H9 (cell line): ENCODE results near the gene MYOM3. TPM values are rescaled to one million over a fixed set of nuclear protein-coding genes. Genes with fewer than 3 reads are reported as not detected.

Experiments used
- DNase-seq: peaks from one replicate; pipeline ENCODE4 v3.0.0-alpha.2; 2017
- H2AFZ ChIP-seq: one replicate; pipeline ENCODE4 v1.6.1; 2013; ENCODE audit warnings: mild to moderate bottlenecking, low read length, control low read depth, moderate library complexity
- H2AK5ac ChIP-seq: 2 replicates; pipeline ENCODE4 v1.6.1; 2013; ENCODE audit warnings: low read length, control low read depth, mixed read lengths; ENCODE audit not compliant: insufficient read length
- H2BK120ac ChIP-seq: one replicate; pipeline ENCODE4 v1.6.1; 2013; ENCODE audit warnings: low read depth, mild to moderate bottlenecking, low read length, control low read depth, inconsistent platforms; ENCODE audit not compliant: poor library complexity, severe bottlenecking
- H2BK12ac ChIP-seq: 2 replicates; pipeline ENCODE4 v1.6.1; 2013; ENCODE audit warnings: low read length, control low read depth, mixed read lengths, low read depth; ENCODE audit not compliant: insufficient read length
- H2BK15ac ChIP-seq: 2 replicates; pipeline ENCODE4 v1.6.1; 2013; ENCODE audit warnings: low read depth, low read length, control low read depth
- H2BK20ac ChIP-seq: one replicate; pipeline ENCODE4 v1.6.1; 2013; ENCODE audit warnings: low read depth, mild to moderate bottlenecking, low read length, control low read depth, inconsistent platforms; ENCODE audit not compliant: poor library complexity, severe bottlenecking
- H2BK5ac ChIP-seq: 2 replicates; pipeline ENCODE4 v1.6.1; 2013; ENCODE audit warnings: low read length, control low read depth, mixed read lengths; ENCODE audit not compliant: insufficient read length
- H3K14ac ChIP-seq: 2 replicates; pipeline ENCODE4 v1.6.1; 2013; ENCODE audit warnings: low read length, control low read depth; ENCODE audit not compliant: insufficient read depth
- H3K18ac ChIP-seq: 2 replicates; pipeline ENCODE4 v1.6.1; 2013; ENCODE audit warnings: low read depth, mild to moderate bottlenecking, mixed read lengths, low read length, control low read depth; ENCODE audit not compliant: insufficient read length
- H3K23ac ChIP-seq: 2 replicates; pipeline ENCODE4 v1.6.1; 2013; ENCODE audit warnings: low read length, control low read depth, mixed read lengths, low read depth; ENCODE audit not compliant: insufficient read length
- H3K23me2 ChIP-seq: 2 replicates; pipeline ENCODE4 v1.6.1; 2013; ENCODE audit warnings: low read depth, mild to moderate bottlenecking, mixed read lengths, low read length, control low read depth; ENCODE audit not compliant: insufficient read length, poor library complexity, severe bottlenecking
- H3K27ac ChIP-seq: 2 replicates; pipeline ENCODE4 v1.5.1; 2013; ENCODE audit warnings: low read length, control low read depth, mixed read lengths, low read depth; ENCODE audit not compliant: insufficient read length
- H3K27me3 ChIP-seq: 2 replicates; pipeline ENCODE4 v1.6.1; 2013; ENCODE audit warnings: low read length, control low read depth, inconsistent platforms; ENCODE audit not compliant: insufficient read depth
- H3K4ac ChIP-seq: 2 replicates; pipeline ENCODE4 v1.6.1; 2013; ENCODE audit warnings: low read depth, mild to moderate bottlenecking, control low read depth, inconsistent platforms, low read length, moderate library complexity
- H3K4me1 ChIP-seq: 2 replicates; pipeline ENCODE4 v1.6.1; 2013; ENCODE audit warnings: low read length, control low read depth, inconsistent platforms; ENCODE audit not compliant: insufficient read depth
- H3K4me2 ChIP-seq: 2 replicates; pipeline ENCODE4 v1.6.1; 2013; ENCODE audit warnings: low read length, control low read depth, mixed read lengths; ENCODE audit not compliant: insufficient read length, insufficient read depth
- H3K56ac ChIP-seq: 2 replicates; pipeline ENCODE4 v1.6.1; 2013; ENCODE audit warnings: low read depth, mild to moderate bottlenecking, mixed read lengths, low read length, control low read depth; ENCODE audit not compliant: insufficient read length
- H3K79me1 ChIP-seq: 2 replicates; pipeline ENCODE4 v1.6.1; 2013; ENCODE audit warnings: low read depth, mild to moderate bottlenecking, moderate library complexity, low read length, control low read depth, inconsistent platforms; ENCODE audit not compliant: insufficient read depth, poor library complexity, severe bottlenecking
- H3K79me2 ChIP-seq: 2 replicates; pipeline ENCODE4 v1.6.1; 2013; ENCODE audit warnings: low read length, control low read depth, inconsistent platforms; ENCODE audit not compliant: insufficient read depth
- H3K9ac ChIP-seq: 2 replicates; pipeline ENCODE4 v1.6.1; 2013; ENCODE audit warnings: low read length, control low read depth, mixed read lengths; ENCODE audit not compliant: insufficient read length; ENCODE audit errors: extremely low read depth
- H3K9me3 ChIP-seq: one replicate; pipeline ENCODE4 v1.6.1; 2013; ENCODE audit warnings: low read depth, low read length, inconsistent platforms; ENCODE audit not compliant: control insufficient read depth
- H3T11ph ChIP-seq: one replicate; pipeline ENCODE4 v1.6.1; 2013; ENCODE audit warnings: mild to moderate bottlenecking, low read length, control low read depth, inconsistent platforms
- H4K20me1 ChIP-seq: one replicate; pipeline ENCODE4 v1.6.1; 2013; ENCODE audit not compliant: control insufficient read depth, insufficient read length, insufficient read depth
- H4K5ac ChIP-seq: 2 replicates; pipeline ENCODE4 v1.6.1; 2013; ENCODE audit warnings: low read depth, mild to moderate bottlenecking, mixed read lengths, low read length, control low read depth; ENCODE audit not compliant: insufficient read length
- H4K8ac ChIP-seq: replicated peaks from 2 replicates; pipeline ENCODE4 v1.6.1; 2013; ENCODE audit warnings: low read length, control low read depth, mixed read lengths, low read depth; ENCODE audit not compliant: insufficient read length
- H4K91ac ChIP-seq: 2 replicates; pipeline ENCODE4 v1.6.1; 2013; ENCODE audit warnings: low read depth, mild to moderate bottlenecking, moderate library complexity, mixed read lengths, low read length, control low read depth; ENCODE audit not compliant: insufficient read length
- H3K27ac Mint-ChIP-seq, 3 experiments: 2 replicates in 2 of 3; 3 replicates in 1 of 3; pipeline ENCODE4 v1.8.0; 2020 to 2021; ENCODE audit warnings: mixed read lengths in 3 of 3, mild to moderate bottlenecking in 1 of 3, moderate library complexity in 1 of 3
- H3K27me3 Mint-ChIP-seq: 2 replicates; pipeline ENCODE4 v1.8.0; 2021; ENCODE audit warnings: low read depth, mild to moderate bottlenecking, moderate library complexity, mixed read lengths
- H3K36me3 Mint-ChIP-seq, 3 experiments: 2 replicates in 2 of 3; 3 replicates in 1 of 3; pipeline ENCODE4 v1.8.0; 2020 to 2021; ENCODE audit warnings: low read depth in 3 of 3, mixed read lengths in 3 of 3; ENCODE audit not compliant: insufficient read depth in 1 of 3
- H3K4me1 Mint-ChIP-seq, 2 experiments: 2 replicates each; pipeline ENCODE4 v1.8.0; 2020; ENCODE audit warnings: mixed read lengths in 2 of 2
- H3K4me3 Mint-ChIP-seq, 2 experiments: 2 replicates in 1 of 2; 3 replicates in 1 of 2; pipeline ENCODE4 v1.8.0; 2020 to 2021; ENCODE audit warnings: mild to moderate bottlenecking in 2 of 2, mixed read lengths in 2 of 2, moderate library complexity in 1 of 2
- H3K9me3 Mint-ChIP-seq, 2 experiments: 2 replicates in 1 of 2; 3 replicates in 1 of 2; pipeline ENCODE4 v1.8.0; 2020; ENCODE audit warnings: mild to moderate bottlenecking in 2 of 2, mixed read lengths in 2 of 2, moderate library complexity in 1 of 2
- WGBS: extraction: QIAGEN DNeasy Blood & Tissue Kit; methylation state at CpG from one replicate; pipeline ENCODE4 v1.1.7; 2013; ENCODE audit warnings: missing lambda C conversion rate, low lambda C conversion rate, mixed read lengths; ENCODE audit not compliant: insufficient read length; ENCODE audit errors: extremely low coverage; 5-methylcytosine and 5-hydroxymethylcytosine counted together
- total RNA-seq: library from RNA; stranded (reverse); gene quantifications from 2 replicates; pipeline ENCODE4 v1.2.1, GENCODE V29; 2021
- TF ChIP-seq, protein P1 (sequence below): fragments of 200-600 bp; sonication (generic); conservative IDR thresholded peaks from 3 replicates; pipeline ENCODE4 v1.8.0; 2021; ENCODE audit warnings: antibody characterized with exemption, mild to moderate bottlenecking

Gene MYOM3
- total RNA-seq, 1 experiment from 2014 or later, result 0.11 TPM

GRCh38 chr1:24067978-24068377, 44.0 kb downstream of the MYOM3 start:
- Histone ChIP-seq H3K79me1 (no peaks in the 10 kb centered on the region), H2BK12ac (no peak overlapping the region), H3K9me3 (no peaks in the 10 kb centered on the region), H3K23ac (no peak overlapping the region), H3K23me2 (no peaks in the 10 kb centered on the region), H2BK120ac (no peak overlapping the region), H4K8ac (no peak overlapping the region), H2BK20ac (no peak overlapping the region), H3K27ac (no peak overlapping the region), H3K4me1 (peaks cover 4% of the 10 kb centered on the region; the same call in 1 of the 2 replicates), H4K20me1 (no peaks in the 10 kb centered on the region), H2BK15ac (no peak overlapping the region), H4K91ac (no peak overlapping the region), H3T11ph (no peak overlapping the region), H2BK5ac (no peak overlapping the region), H2AFZ (no peak overlapping the region), H4K5ac (no peak overlapping the region), H3K4ac (no peak overlapping the region), H3K14ac (no peak overlapping the region), H3K18ac (no peak overlapping the region), H3K9ac (no peak overlapping the region), H3K56ac (no peak overlapping the region), H3K4me2 (no peak overlapping the region), H3K79me2 (no peaks in the 10 kb centered on the region), H3K27me3 (no peaks in the 10 kb centered on the region), H2AK5ac (no peak overlapping the region)
- H3K27ac Mint-ChIP-seq, result no peak overlapping the region
- H3K4me3 Mint-ChIP-seq, result no peak overlapping the region
- no peaks in the 10 kb centered on the region for H3K36me3 Mint-ChIP-seq
- WGBS, result no CpG with 5 or more reads among the region's 12 CpGs
- no peak for DNase-seq
- H3K4me1 Mint-ChIP-seq, result peaks cover 3 to 15% of the 10 kb centered on the region in 2 experiments; a peak in 3 of 4 replicates
- TF ChIP-seq, protein P1, sequence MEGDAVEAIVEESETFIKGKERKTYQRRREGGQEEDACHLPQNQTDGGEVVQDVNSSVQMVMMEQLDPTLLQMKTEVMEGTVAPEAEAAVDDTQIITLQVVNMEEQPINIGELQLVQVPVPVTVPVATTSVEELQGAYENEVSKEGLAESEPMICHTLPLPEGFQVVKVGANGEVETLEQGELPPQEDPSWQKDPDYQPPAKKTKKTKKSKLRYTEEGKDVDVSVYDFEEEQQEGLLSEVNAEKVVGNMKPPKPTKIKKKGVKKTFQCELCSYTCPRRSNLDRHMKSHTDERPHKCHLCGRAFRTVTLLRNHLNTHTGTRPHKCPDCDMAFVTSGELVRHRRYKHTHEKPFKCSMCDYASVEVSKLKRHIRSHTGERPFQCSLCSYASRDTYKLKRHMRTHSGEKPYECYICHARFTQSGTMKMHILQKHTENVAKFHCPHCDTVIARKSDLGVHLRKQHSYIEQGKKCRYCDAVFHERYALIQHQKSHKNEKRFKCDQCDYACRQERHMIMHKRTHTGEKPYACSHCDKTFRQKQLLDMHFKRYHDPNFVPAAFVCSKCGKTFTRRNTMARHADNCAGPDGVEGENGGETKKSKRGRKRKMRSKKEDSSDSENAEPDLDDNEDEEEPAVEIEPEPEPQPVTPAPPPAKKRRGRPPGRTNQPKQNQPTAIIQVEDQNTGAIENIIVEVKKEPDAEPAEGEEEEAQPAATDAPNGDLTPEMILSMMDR, result no peak
- H3K27me3 Mint-ChIP-seq, result peaks cover 5% of the 10 kb centered on the region
- no peaks in the 10 kb centered on the region for H3K9me3 Mint-ChIP-seq
